Lower leg skin (tissue), 4 donors: ENCODE data around the gene SPACDR. TPM values are rescaled to one million over a fixed set of nuclear protein-coding genes. Genes with fewer than 3 reads are reported as not detected.

ENCODE experiments used
- DNase-seq, 2 donors: peaks; one replicate each; pipeline ENCODE4 v3.0.0-alpha.2; 2019; ENCODE audit warnings: low spot score in 2 of 2
- H3K4me3 ChIP-seq: fragments of 200-600 bp; sonication (generic); 2 replicates; pipeline ENCODE4 v1.5.1; 2017; ENCODE audit warnings: mild to moderate bottlenecking, low read depth; ENCODE audit not compliant: poor library complexity, severe bottlenecking
- POLR2A ChIP-seq, 2 donors: fragments of 450-650 bp; IDR thresholded peaks; one replicate each; pipeline ENCODE4 v1.6.1; 2016 to 2017; ENCODE audit warnings: antibody characterized with exemption in 2 of 2, mild to moderate bottlenecking in 1 of 2, moderate library complexity in 1 of 2
- WGBS, 2 donors: methylation state at CpG; one replicate each; pipeline ENCODE4 v1.1.5; 2018; 5-methylcytosine and 5-hydroxymethylcytosine counted together
- intact Hi-C: fragments of 100-400 bp; cut with DNase I; formaldehyde crosslinking; loops from one replicate; pipeline ENCODE4 v1.15.0; 2023; ENCODE audit warnings: low total_unique reads
- total RNA-seq, 4 donors: library from RNA; depleted of rRNA; stranded (reverse); fragments of >200 nt; gene quantifications; one replicate each; pipeline ENCODE4 v1.1.0, GENCODE V29; 2016
- TF ChIP-seq, protein P1 (sequence below), 3 donors: fragments of 450-650 bp; IDR thresholded peaks; one replicate each; pipeline ENCODE4 v1.5.1; 2016; ENCODE audit warnings: antibody characterized with exemption in 3 of 3, mild to moderate bottlenecking in 3 of 3, moderate library complexity in 2 of 3

The SPACDR gene, protein sequence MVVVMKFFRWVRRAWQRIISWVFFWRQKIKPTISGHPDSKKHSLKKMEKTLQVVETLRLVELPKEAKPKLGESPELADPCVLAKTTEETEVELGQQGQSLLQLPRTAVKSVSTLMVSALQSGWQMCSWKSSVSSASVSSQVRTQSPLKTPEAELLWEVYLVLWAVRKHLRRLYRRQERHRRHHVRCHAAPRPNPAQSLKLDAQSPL
- 1 to 10 TPM in 1 of 4 donors, under 1 TPM in 1, not detected in 2; 0.26 to 1.5 TPM for total RNA-seq

GRCh38 chr7:100464210-100464660, at the start of gene SPACDR:
TSS of gene SPACDR (minus strand) at chr7:100464260. CDS start at chr7:100464025, 235 bp downstream.
- intact Hi-C loops, result loop anchor here (10.0 kb wide), 1 partner anchor 391 kb away; the partner anchor contains the start of gene SLC12A9
- 82 to 84% methylated on average over 7 of the region's 7 CpGs for WGBS, 2 donors
- DNase-seq, result no peak
- no peak for TF ChIP-seq POLR2A (IDR thresholded peaks at IDR 0.05)
- TF ChIP-seq, protein P1, sequence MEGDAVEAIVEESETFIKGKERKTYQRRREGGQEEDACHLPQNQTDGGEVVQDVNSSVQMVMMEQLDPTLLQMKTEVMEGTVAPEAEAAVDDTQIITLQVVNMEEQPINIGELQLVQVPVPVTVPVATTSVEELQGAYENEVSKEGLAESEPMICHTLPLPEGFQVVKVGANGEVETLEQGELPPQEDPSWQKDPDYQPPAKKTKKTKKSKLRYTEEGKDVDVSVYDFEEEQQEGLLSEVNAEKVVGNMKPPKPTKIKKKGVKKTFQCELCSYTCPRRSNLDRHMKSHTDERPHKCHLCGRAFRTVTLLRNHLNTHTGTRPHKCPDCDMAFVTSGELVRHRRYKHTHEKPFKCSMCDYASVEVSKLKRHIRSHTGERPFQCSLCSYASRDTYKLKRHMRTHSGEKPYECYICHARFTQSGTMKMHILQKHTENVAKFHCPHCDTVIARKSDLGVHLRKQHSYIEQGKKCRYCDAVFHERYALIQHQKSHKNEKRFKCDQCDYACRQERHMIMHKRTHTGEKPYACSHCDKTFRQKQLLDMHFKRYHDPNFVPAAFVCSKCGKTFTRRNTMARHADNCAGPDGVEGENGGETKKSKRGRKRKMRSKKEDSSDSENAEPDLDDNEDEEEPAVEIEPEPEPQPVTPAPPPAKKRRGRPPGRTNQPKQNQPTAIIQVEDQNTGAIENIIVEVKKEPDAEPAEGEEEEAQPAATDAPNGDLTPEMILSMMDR (IDR thresholded peaks at IDR 0.05), result no peak
- no peak within 1 kb of the TSS for H3K4me3 ChIP-seq

DNA sequence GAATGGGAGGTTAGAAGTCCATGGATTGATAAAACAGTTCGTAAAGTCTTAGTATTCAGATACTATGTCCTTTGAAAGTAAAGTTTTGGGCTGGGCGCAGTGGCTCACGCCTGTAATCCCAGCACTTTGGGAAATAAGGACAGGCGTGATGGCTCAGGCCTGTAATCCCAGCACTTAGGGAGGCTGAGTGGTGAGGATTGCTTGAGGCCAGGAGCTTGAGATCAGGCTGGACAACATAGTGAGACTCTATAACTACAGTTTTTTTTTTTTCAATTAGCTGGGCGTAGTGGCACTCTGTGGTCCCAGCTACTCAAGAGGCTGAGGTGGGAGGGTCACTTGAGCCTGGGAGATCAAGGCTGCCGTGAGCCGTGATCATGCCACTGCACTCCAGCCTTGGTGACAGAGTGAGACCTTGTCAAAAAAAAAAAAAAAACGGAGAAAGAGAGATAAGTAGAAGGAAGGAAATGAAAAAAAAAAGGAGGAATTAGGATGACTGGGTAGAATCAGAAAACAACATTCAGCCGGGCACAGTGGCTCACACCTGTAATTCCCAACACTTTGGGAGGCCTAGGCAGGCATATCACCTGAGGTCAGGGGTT, 49.3 kb upstream of the SPACDR start:
- intact Hi-C loops, result no loop called here

GRCh38 chr7:100510437-100511239, 46.6 kb upstream of the SPACDR start:
- WGBS, 2 donors, result 88 to 92% methylated on average over 9 of the region's 9 CpGs
- DNase-seq, result no peak
- intact Hi-C loops, result no loop called here
- H3K4me3 ChIP-seq, result no peak overlapping the region
- TF ChIP-seq, protein P1 (IDR thresholded peaks at IDR 0.05), result no peak
- no peak for TF ChIP-seq POLR2A (IDR thresholded peaks at IDR 0.05)

More for the DNA sequence above, 49.3 kb upstream of the SPACDR start:
- no peak overlapping the region for H3K4me3 ChIP-seq
- no peak for TF ChIP-seq POLR2A (IDR thresholded peaks at IDR 0.05)
- TF ChIP-seq, protein P1 (IDR thresholded peaks at IDR 0.05), result no peak
- no peak for DNase-seq
- 88 to 93% methylated on average over 9 of the region's 9 CpGs for WGBS, 2 donors

DNA sequence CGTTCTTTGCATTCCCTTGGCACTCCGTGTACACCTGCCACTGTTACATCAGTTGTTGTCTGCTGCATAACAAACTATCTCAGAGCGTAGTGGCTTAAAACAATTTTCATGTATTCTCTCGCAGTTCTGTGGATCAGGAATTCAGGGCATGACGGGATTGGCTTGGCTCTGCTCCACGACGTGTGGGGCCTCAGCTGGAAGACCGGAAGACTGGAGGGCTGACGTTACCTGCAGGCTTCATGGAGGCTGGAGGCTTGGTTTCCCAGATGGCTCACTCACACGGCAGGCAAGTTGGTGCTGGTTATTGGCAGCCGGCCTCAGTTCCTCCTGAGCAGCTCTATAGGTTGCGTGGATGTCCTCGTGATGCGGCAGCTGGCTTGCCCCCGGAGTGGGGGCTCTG, 45.2 kb upstream of the SPACDR start:
- WGBS, 2 donors, result 26 to 34% methylated on average over 13 to 15 of the region's 15 CpGs
- intact Hi-C loops, result no loop called here
- DNase-seq, result peak; percentile 53 to 87
- TF ChIP-seq, protein P1 (IDR thresholded peaks at IDR 0.05), result no peak
- no peak for TF ChIP-seq POLR2A (IDR thresholded peaks at IDR 0.05)
- no peak overlapping the region for H3K4me3 ChIP-seq

- no peak overlapping the region for H3K4me3 ChIP-seq
- WGBS, 2 donors, result 71 to 75% methylated on average over 8 of the region's 8 CpGs
- no peak for DNase-seq
- no peak for TF ChIP-seq POLR2A (IDR thresholded peaks at IDR 0.05)
- TF ChIP-seq, protein P1 (IDR thresholded peaks at IDR 0.05), result no peak
- intact Hi-C loops, result no loop called here
These were observed 42.4 kb upstream of the SPACDR start for GRCh38 chr7:100506356-100506923.
